H9 (cell line): ENCODE data around the gene LIMS2. TPM values are rescaled to one million over a fixed set of nuclear protein-coding genes. Genes with fewer than 3 reads are reported as not detected.

Experiments
- DNase-seq: peaks from one replicate; pipeline ENCODE4 v3.0.0-alpha.2; 2017
- H2AFZ ChIP-seq: one replicate; pipeline ENCODE4 v1.6.1; 2013; ENCODE audit warnings: mild to moderate bottlenecking, low read length, control low read depth, moderate library complexity
- H2AK5ac ChIP-seq: 2 replicates; pipeline ENCODE4 v1.6.1; 2013; ENCODE audit warnings: low read length, control low read depth, mixed read lengths; ENCODE audit not compliant: insufficient read length
- H2BK120ac ChIP-seq: one replicate; pipeline ENCODE4 v1.6.1; 2013; ENCODE audit warnings: low read depth, mild to moderate bottlenecking, low read length, control low read depth, inconsistent platforms; ENCODE audit not compliant: poor library complexity, severe bottlenecking
- H2BK12ac ChIP-seq: 2 replicates; pipeline ENCODE4 v1.6.1; 2013; ENCODE audit warnings: low read length, control low read depth, mixed read lengths, low read depth; ENCODE audit not compliant: insufficient read length
- H2BK15ac ChIP-seq: 2 replicates; pipeline ENCODE4 v1.6.1; 2013; ENCODE audit warnings: low read depth, low read length, control low read depth
- H2BK20ac ChIP-seq: one replicate; pipeline ENCODE4 v1.6.1; 2013; ENCODE audit warnings: low read depth, mild to moderate bottlenecking, low read length, control low read depth, inconsistent platforms; ENCODE audit not compliant: poor library complexity, severe bottlenecking
- H2BK5ac ChIP-seq: 2 replicates; pipeline ENCODE4 v1.6.1; 2013; ENCODE audit warnings: low read length, control low read depth, mixed read lengths; ENCODE audit not compliant: insufficient read length
- H3K14ac ChIP-seq: 2 replicates; pipeline ENCODE4 v1.6.1; 2013; ENCODE audit warnings: low read length, control low read depth; ENCODE audit not compliant: insufficient read depth
- H3K18ac ChIP-seq: 2 replicates; pipeline ENCODE4 v1.6.1; 2013; ENCODE audit warnings: low read depth, mild to moderate bottlenecking, mixed read lengths, low read length, control low read depth; ENCODE audit not compliant: insufficient read length
- H3K23ac ChIP-seq: 2 replicates; pipeline ENCODE4 v1.6.1; 2013; ENCODE audit warnings: low read length, control low read depth, mixed read lengths, low read depth; ENCODE audit not compliant: insufficient read length
- H3K23me2 ChIP-seq: 2 replicates; pipeline ENCODE4 v1.6.1; 2013; ENCODE audit warnings: low read depth, mild to moderate bottlenecking, mixed read lengths, low read length, control low read depth; ENCODE audit not compliant: insufficient read length, poor library complexity, severe bottlenecking
- H3K27ac ChIP-seq: 2 replicates; pipeline ENCODE4 v1.5.1; 2013; ENCODE audit warnings: low read length, control low read depth, mixed read lengths, low read depth; ENCODE audit not compliant: insufficient read length
- H3K27me3 ChIP-seq: 2 replicates; pipeline ENCODE4 v1.6.1; 2013; ENCODE audit warnings: low read length, control low read depth, inconsistent platforms; ENCODE audit not compliant: insufficient read depth
- H3K4ac ChIP-seq: 2 replicates; pipeline ENCODE4 v1.6.1; 2013; ENCODE audit warnings: low read depth, mild to moderate bottlenecking, control low read depth, inconsistent platforms, low read length, moderate library complexity
- H3K4me1 ChIP-seq: 2 replicates; pipeline ENCODE4 v1.6.1; 2013; ENCODE audit warnings: low read length, control low read depth, inconsistent platforms; ENCODE audit not compliant: insufficient read depth
- H3K4me2 ChIP-seq: 2 replicates; pipeline ENCODE4 v1.6.1; 2013; ENCODE audit warnings: low read length, control low read depth, mixed read lengths; ENCODE audit not compliant: insufficient read length, insufficient read depth
- H3K56ac ChIP-seq: 2 replicates; pipeline ENCODE4 v1.6.1; 2013; ENCODE audit warnings: low read depth, mild to moderate bottlenecking, mixed read lengths, low read length, control low read depth; ENCODE audit not compliant: insufficient read length
- H3K79me1 ChIP-seq: 2 replicates; pipeline ENCODE4 v1.6.1; 2013; ENCODE audit warnings: low read depth, mild to moderate bottlenecking, moderate library complexity, low read length, control low read depth, inconsistent platforms; ENCODE audit not compliant: insufficient read depth, poor library complexity, severe bottlenecking
- H3K79me2 ChIP-seq: 2 replicates; pipeline ENCODE4 v1.6.1; 2013; ENCODE audit warnings: low read length, control low read depth, inconsistent platforms; ENCODE audit not compliant: insufficient read depth
- H3K9ac ChIP-seq: 2 replicates; pipeline ENCODE4 v1.6.1; 2013; ENCODE audit warnings: low read length, control low read depth, mixed read lengths; ENCODE audit not compliant: insufficient read length; ENCODE audit errors: extremely low read depth
- H3K9me3 ChIP-seq: one replicate; pipeline ENCODE4 v1.6.1; 2013; ENCODE audit warnings: low read depth, low read length, inconsistent platforms; ENCODE audit not compliant: control insufficient read depth
- H3T11ph ChIP-seq: one replicate; pipeline ENCODE4 v1.6.1; 2013; ENCODE audit warnings: mild to moderate bottlenecking, low read length, control low read depth, inconsistent platforms
- H4K20me1 ChIP-seq: one replicate; pipeline ENCODE4 v1.6.1; 2013; ENCODE audit not compliant: control insufficient read depth, insufficient read length, insufficient read depth
- H4K5ac ChIP-seq: 2 replicates; pipeline ENCODE4 v1.6.1; 2013; ENCODE audit warnings: low read depth, mild to moderate bottlenecking, mixed read lengths, low read length, control low read depth; ENCODE audit not compliant: insufficient read length
- H4K8ac ChIP-seq: replicated peaks from 2 replicates; pipeline ENCODE4 v1.6.1; 2013; ENCODE audit warnings: low read length, control low read depth, mixed read lengths, low read depth; ENCODE audit not compliant: insufficient read length
- H4K91ac ChIP-seq: 2 replicates; pipeline ENCODE4 v1.6.1; 2013; ENCODE audit warnings: low read depth, mild to moderate bottlenecking, moderate library complexity, mixed read lengths, low read length, control low read depth; ENCODE audit not compliant: insufficient read length
- H3K27ac Mint-ChIP-seq, 3 experiments: 2 replicates in 2 of 3; 3 replicates in 1 of 3; pipeline ENCODE4 v1.8.0; 2020 to 2021; ENCODE audit warnings: mixed read lengths in 3 of 3, mild to moderate bottlenecking in 1 of 3, moderate library complexity in 1 of 3
- H3K27me3 Mint-ChIP-seq: 2 replicates; pipeline ENCODE4 v1.8.0; 2021; ENCODE audit warnings: low read depth, mild to moderate bottlenecking, moderate library complexity, mixed read lengths
- H3K36me3 Mint-ChIP-seq, 3 experiments: 2 replicates in 2 of 3; 3 replicates in 1 of 3; pipeline ENCODE4 v1.8.0; 2020 to 2021; ENCODE audit warnings: low read depth in 3 of 3, mixed read lengths in 3 of 3; ENCODE audit not compliant: insufficient read depth in 1 of 3
- H3K4me1 Mint-ChIP-seq, 2 experiments: 2 replicates each; pipeline ENCODE4 v1.8.0; 2020; ENCODE audit warnings: mixed read lengths in 2 of 2
- H3K4me3 Mint-ChIP-seq, 2 experiments: 2 replicates in 1 of 2; 3 replicates in 1 of 2; pipeline ENCODE4 v1.8.0; 2020 to 2021; ENCODE audit warnings: mild to moderate bottlenecking in 2 of 2, mixed read lengths in 2 of 2, moderate library complexity in 1 of 2
- H3K9me3 Mint-ChIP-seq, 2 experiments: 2 replicates in 1 of 2; 3 replicates in 1 of 2; pipeline ENCODE4 v1.8.0; 2020; ENCODE audit warnings: mild to moderate bottlenecking in 2 of 2, mixed read lengths in 2 of 2, moderate library complexity in 1 of 2
- WGBS: extraction: QIAGEN DNeasy Blood & Tissue Kit; methylation state at CpG from one replicate; pipeline ENCODE4 v1.1.7; 2013; ENCODE audit warnings: missing lambda C conversion rate, low lambda C conversion rate, mixed read lengths; ENCODE audit not compliant: insufficient read length; ENCODE audit errors: extremely low coverage; 5-methylcytosine and 5-hydroxymethylcytosine counted together
- total RNA-seq: library from RNA; stranded (reverse); gene quantifications from 2 replicates; pipeline ENCODE4 v1.2.1, GENCODE V29; 2021
- TF ChIP-seq, protein P1 (sequence below): fragments of 200-600 bp; sonication (generic); conservative IDR thresholded peaks from 3 replicates; pipeline ENCODE4 v1.8.0; 2021; ENCODE audit warnings: antibody characterized with exemption, mild to moderate bottlenecking

The LIMS2 gene
- total RNA-seq, 1 experiment from 2014 or later, result 5.9 TPM

DNA sequence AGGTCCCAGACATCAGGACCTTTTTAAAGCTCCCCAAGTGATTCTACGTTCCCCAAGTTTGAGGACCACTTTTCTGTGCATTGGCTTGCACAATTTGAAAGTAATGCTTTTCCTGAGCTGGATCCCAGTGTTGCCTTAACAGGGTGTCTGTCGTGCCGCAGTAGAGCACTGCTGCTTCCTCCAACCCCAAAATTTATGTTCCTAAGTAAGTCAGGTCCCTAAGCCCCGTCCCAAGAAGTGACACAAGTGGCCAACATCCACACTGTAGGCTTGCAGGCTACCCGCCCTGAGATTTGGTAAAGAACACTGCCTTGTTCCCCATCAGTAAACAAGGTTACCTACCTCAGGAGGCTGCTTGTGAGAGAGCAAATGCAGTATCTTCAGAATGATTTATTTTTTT, 28.0 kb upstream of the LIMS2 start:
- Histone ChIP-seq H2BK12ac (no peak overlapping the region), H4K20me1 (no peaks in the 10 kb centered on the region), H3K14ac (no peak overlapping the region), H3K4ac (no peak overlapping the region), H3K56ac (no peak overlapping the region), H3K27ac (no peak overlapping the region), H3K27me3 (no peaks in the 10 kb centered on the region), H2BK20ac (no peak overlapping the region), H3K9me3 (no peaks in the 10 kb centered on the region), H4K91ac (no peak overlapping the region), H2BK5ac (no peak overlapping the region), H4K8ac (no peak overlapping the region), H3K9ac (no peak overlapping the region), H3T11ph (no peak overlapping the region), H3K23me2 (peaks cover 5% of the 10 kb centered on the region), H3K23ac (no peak overlapping the region), H3K79me2 (peaks cover 3% of the 10 kb centered on the region; the same call in 1 of the 2 replicates), H2AFZ (no peak overlapping the region), H3K79me1 (no peaks in the 10 kb centered on the region), H2BK15ac (no peak overlapping the region), H2AK5ac (no peak overlapping the region), H4K5ac (no peak overlapping the region), H3K18ac (no peak overlapping the region), H2BK120ac (no peak overlapping the region), H3K4me1 (peaks cover 5% of the 10 kb centered on the region; the same call in 1 of the 2 replicates), H3K4me2 (no peak overlapping the region)
- no CpG with 5 or more reads among the region's 5 CpGs for WGBS
- DNase-seq, result no peak
- Mint-ChIP-seq H3K36me3 (peaks cover 6 to 46% (median 45%) of the 10 kb centered on the region in 3 experiments; a peak in 6 of 7 replicates), H3K27ac (no peak overlapping the region), H3K9me3 (peaks cover 0 to 4% of the 10 kb centered on the region in 2 experiments; a peak in 1 of 5 replicates), H3K4me3 (peak overlapping the region in 1 of 2 experiments; percentile 25; a peak in 1 of 5 replicates), H3K27me3 (peaks cover 10% of the 10 kb centered on the region), H3K4me1 (peaks cover 18 to 24% of the 10 kb centered on the region in 2 experiments)
- TF ChIP-seq, protein P1, sequence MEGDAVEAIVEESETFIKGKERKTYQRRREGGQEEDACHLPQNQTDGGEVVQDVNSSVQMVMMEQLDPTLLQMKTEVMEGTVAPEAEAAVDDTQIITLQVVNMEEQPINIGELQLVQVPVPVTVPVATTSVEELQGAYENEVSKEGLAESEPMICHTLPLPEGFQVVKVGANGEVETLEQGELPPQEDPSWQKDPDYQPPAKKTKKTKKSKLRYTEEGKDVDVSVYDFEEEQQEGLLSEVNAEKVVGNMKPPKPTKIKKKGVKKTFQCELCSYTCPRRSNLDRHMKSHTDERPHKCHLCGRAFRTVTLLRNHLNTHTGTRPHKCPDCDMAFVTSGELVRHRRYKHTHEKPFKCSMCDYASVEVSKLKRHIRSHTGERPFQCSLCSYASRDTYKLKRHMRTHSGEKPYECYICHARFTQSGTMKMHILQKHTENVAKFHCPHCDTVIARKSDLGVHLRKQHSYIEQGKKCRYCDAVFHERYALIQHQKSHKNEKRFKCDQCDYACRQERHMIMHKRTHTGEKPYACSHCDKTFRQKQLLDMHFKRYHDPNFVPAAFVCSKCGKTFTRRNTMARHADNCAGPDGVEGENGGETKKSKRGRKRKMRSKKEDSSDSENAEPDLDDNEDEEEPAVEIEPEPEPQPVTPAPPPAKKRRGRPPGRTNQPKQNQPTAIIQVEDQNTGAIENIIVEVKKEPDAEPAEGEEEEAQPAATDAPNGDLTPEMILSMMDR, result no peak
